Fibroblast of lung (primary cell): ENCODE data around the gene TMEM258.

Source experiments
- EZH2 ChIP-seq: IDR thresholded peaks from 2 replicates; pipeline ENCODE4 v1.5.1; 2012; ENCODE audit warnings: low read length, control low read depth, mild to moderate bottlenecking; ENCODE audit errors: missing control alignments
- TF ChIP-seq, protein P1 (sequence below), 2 donors: IDR thresholded peaks in 1 of 2; conservative IDR thresholded peaks in 1 of 2; 1 replicate in 1 of 2; 2 replicates in 1 of 2; pipeline ENCODE4 v1.5.1; 2011 to 2012; ENCODE audit warnings: low read length in 2 of 2, control low read depth in 1 of 2, inconsistent platforms in 1 of 2, low read depth in 1 of 2, mild to moderate bottlenecking in 1 of 2

DNA sequence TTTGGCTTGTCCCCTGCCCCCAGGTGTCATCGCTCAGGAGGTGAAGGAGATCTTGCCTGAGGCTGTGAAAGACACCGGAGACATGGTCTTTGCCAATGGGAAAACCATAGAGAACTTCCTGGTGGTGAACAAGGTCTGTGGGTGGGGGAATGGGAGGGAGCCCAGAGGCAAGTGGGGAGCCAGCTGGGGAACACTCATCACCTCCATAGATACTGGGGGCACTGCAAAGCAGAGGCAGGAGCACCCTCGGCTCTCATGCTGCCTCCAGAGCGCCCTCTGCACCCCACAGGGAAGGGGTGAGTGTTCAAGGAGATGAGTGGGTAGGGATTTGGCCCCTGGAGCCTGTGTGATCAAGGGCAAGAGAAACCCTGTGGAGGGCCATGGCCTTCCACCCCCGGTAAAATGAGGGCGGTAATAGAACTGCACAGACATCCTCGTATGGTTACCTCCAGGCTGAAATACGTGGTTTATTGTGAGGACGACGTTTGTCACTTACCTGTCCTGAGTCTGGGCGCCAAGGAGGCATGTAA lies 14.0 kb downstream of the TMEM258 start:
- TF ChIP-seq, protein P1, sequence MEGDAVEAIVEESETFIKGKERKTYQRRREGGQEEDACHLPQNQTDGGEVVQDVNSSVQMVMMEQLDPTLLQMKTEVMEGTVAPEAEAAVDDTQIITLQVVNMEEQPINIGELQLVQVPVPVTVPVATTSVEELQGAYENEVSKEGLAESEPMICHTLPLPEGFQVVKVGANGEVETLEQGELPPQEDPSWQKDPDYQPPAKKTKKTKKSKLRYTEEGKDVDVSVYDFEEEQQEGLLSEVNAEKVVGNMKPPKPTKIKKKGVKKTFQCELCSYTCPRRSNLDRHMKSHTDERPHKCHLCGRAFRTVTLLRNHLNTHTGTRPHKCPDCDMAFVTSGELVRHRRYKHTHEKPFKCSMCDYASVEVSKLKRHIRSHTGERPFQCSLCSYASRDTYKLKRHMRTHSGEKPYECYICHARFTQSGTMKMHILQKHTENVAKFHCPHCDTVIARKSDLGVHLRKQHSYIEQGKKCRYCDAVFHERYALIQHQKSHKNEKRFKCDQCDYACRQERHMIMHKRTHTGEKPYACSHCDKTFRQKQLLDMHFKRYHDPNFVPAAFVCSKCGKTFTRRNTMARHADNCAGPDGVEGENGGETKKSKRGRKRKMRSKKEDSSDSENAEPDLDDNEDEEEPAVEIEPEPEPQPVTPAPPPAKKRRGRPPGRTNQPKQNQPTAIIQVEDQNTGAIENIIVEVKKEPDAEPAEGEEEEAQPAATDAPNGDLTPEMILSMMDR (conservative IDR thresholded peaks at IDR 0.05 in 1 of 2, IDR thresholded peaks at IDR 0.05 in 1 of 2; ENCODE audit: low read depth in 1 of 2, low read length in 2 of 2), result no peak
- TF ChIP-seq EZH2, result no peak
